T-helper 2 cell treated with Interferon-gamma antibody and Interleukin-4, amounts not matched to agents 5 μg/mL and 100 μg/mL, for 36 hours (primary cell): ENCODE results near the gene SEC61G.
A peak's percentile ranks its signal among the peaks of the same experiment; 100 is the strongest.

ENCODE experiments used
- DNase-seq: peaks from one replicate; pipeline ENCODE4 v3.0.0; 2021; ENCODE audit warnings: low spot score
- H3K27ac Mint-ChIP-seq: one replicate; pipeline ENCODE4 v1.8.0; 2021; ENCODE audit warnings: mild to moderate bottlenecking, mixed read lengths
- H3K27me3 Mint-ChIP-seq: one replicate; pipeline ENCODE4 v1.8.0; 2021; ENCODE audit warnings: low read depth, mixed read lengths
- H3K36me3 Mint-ChIP-seq: one replicate; pipeline ENCODE4 v1.8.0; 2021; ENCODE audit warnings: low read depth, mixed read lengths
- H3K4me1 Mint-ChIP-seq: one replicate; pipeline ENCODE4 v1.8.0; 2021; ENCODE audit warnings: low read depth, mixed read lengths
- H3K4me3 Mint-ChIP-seq: one replicate; pipeline ENCODE4 v1.8.0; 2022; ENCODE audit warnings: mild to moderate bottlenecking, moderate library complexity, mixed read lengths
- H3K9me3 Mint-ChIP-seq: one replicate; pipeline ENCODE4 v1.8.0; 2021; ENCODE audit warnings: mixed read lengths

SEC61G gene

GRCh38 chr7:54758702-54759592 lies at the start of gene SEC61G:
Gene SEC61G (minus strand): TSS chr7:54759211. CDS start chr7:54757588, 1,623 bp downstream.
- peak; percentile 96 for DNase-seq
- Mint-ChIP-seq H3K4me3 (peak within 1 kb of the TSS; percentile 100), H3K4me1 (peaks cover 23% of the 10 kb centered on the region), H3K27me3 (peaks cover 11% of the 10 kb centered on the region), H3K36me3 (peaks cover 18% of the 10 kb centered on the region), H3K9me3 (no peaks in the 10 kb centered on the region), H3K27ac (peak within 1 kb of the TSS; percentile 97)

GRCh38 chr7:54802841-54803240 lies 43.8 kb upstream of the SEC61G start:
- H3K9me3 Mint-ChIP-seq = no peaks in the 10 kb centered on the region
- H3K27ac Mint-ChIP-seq = no peak overlapping the region
- no peak for DNase-seq
- H3K36me3 Mint-ChIP-seq = no peaks in the 10 kb centered on the region
- no peaks in the 10 kb centered on the region for H3K4me1 Mint-ChIP-seq
- no peaks in the 10 kb centered on the region for H3K27me3 Mint-ChIP-seq
- no peak overlapping the region for H3K4me3 Mint-ChIP-seq

GRCh38 chr7:54802114-54802513 lies 43.1 kb upstream of the SEC61G start:
- Mint-ChIP-seq H3K27me3 (no peaks in the 10 kb centered on the region), H3K9me3 (no peaks in the 10 kb centered on the region), H3K36me3 (no peaks in the 10 kb centered on the region), H3K4me3 (no peak overlapping the region), H3K4me1 (no peaks in the 10 kb centered on the region), H3K27ac (no peak overlapping the region)
- DNase-seq = no peak

GRCh38 chr7:54799792-54800191 lies 40.8 kb upstream of the SEC61G start:
- no peaks in the 10 kb centered on the region for H3K27me3 Mint-ChIP-seq
- H3K9me3 Mint-ChIP-seq = no peaks in the 10 kb centered on the region
- H3K4me3 Mint-ChIP-seq = no peak overlapping the region
- no peaks in the 10 kb centered on the region for H3K4me1 Mint-ChIP-seq
- DNase-seq = no peak
- H3K36me3 Mint-ChIP-seq = no peaks in the 10 kb centered on the region
- H3K27ac Mint-ChIP-seq = no peak overlapping the region

- H3K9me3 Mint-ChIP-seq = no peaks in the 10 kb centered on the region
- no peak overlapping the region for H3K27ac Mint-ChIP-seq
- H3K4me3 Mint-ChIP-seq = no peak overlapping the region
- H3K27me3 Mint-ChIP-seq = no peaks in the 10 kb centered on the region
- H3K4me1 Mint-ChIP-seq = no peaks in the 10 kb centered on the region
- no peaks in the 10 kb centered on the region for H3K36me3 Mint-ChIP-seq
- no peak for DNase-seq
Observed at GRCh38 chr7:54798530-54798929, 39.5 kb upstream of the SEC61G start.

- no peaks in the 10 kb centered on the region for H3K36me3 Mint-ChIP-seq
Observed at GRCh38 chr7:54796853-54797252, 37.8 kb upstream of the SEC61G start.

GRCh38 chr7:54796150-54796549 lies 37.1 kb upstream of the SEC61G start:
- H3K4me3 Mint-ChIP-seq = no peak overlapping the region
- H3K36me3 Mint-ChIP-seq = no peaks in the 10 kb centered on the region
- H3K9me3 Mint-ChIP-seq = no peaks in the 10 kb centered on the region
- DNase-seq = no peak
- H3K4me1 Mint-ChIP-seq = no peaks in the 10 kb centered on the region
- H3K27ac Mint-ChIP-seq = no peak overlapping the region
- no peaks in the 10 kb centered on the region for H3K27me3 Mint-ChIP-seq

More at GRCh38 chr7:54796853-54797252, 37.8 kb upstream of the SEC61G start:
- Mint-ChIP-seq H3K27ac (no peak overlapping the region), H3K4me3 (no peak overlapping the region), H3K4me1 (no peaks in the 10 kb centered on the region), H3K9me3 (no peaks in the 10 kb centered on the region), H3K27me3 (no peaks in the 10 kb centered on the region)
- DNase-seq = no peak

- H3K4me1 Mint-ChIP-seq = peaks cover 4% of the 10 kb centered on the region
- DNase-seq = no peak
- H3K9me3 Mint-ChIP-seq = no peaks in the 10 kb centered on the region
- H3K27ac Mint-ChIP-seq = no peak overlapping the region
- no peak overlapping the region for H3K4me3 Mint-ChIP-seq
- no peaks in the 10 kb centered on the region for H3K36me3 Mint-ChIP-seq
- H3K27me3 Mint-ChIP-seq = peaks cover 15% of the 10 kb centered on the region
Observed at GRCh38 chr7:54792383-54792782, 33.4 kb upstream of the SEC61G start.

- H3K9me3 Mint-ChIP-seq = no peaks in the 10 kb centered on the region
- H3K27me3 Mint-ChIP-seq = peaks cover 17% of the 10 kb centered on the region
- H3K4me1 Mint-ChIP-seq = peaks cover 4% of the 10 kb centered on the region
Observed at GRCh38 chr7:54788664-54789063, 29.7 kb upstream of the SEC61G start.

GRCh38 chr7:54785261-54785660 lies 26.2 kb upstream of the SEC61G start:
- no peak overlapping the region for H3K27ac Mint-ChIP-seq
- no peaks in the 10 kb centered on the region for H3K36me3 Mint-ChIP-seq
- peaks cover 4% of the 10 kb centered on the region for H3K4me1 Mint-ChIP-seq
- no peak for DNase-seq
- H3K27me3 Mint-ChIP-seq = peaks cover 17% of the 10 kb centered on the region
- no peak overlapping the region for H3K4me3 Mint-ChIP-seq
- H3K9me3 Mint-ChIP-seq = no peaks in the 10 kb centered on the region

More at GRCh38 chr7:54788664-54789063, 29.7 kb upstream of the SEC61G start:
- Mint-ChIP-seq H3K4me3 (no peak overlapping the region), H3K36me3 (no peaks in the 10 kb centered on the region), H3K27ac (no peak overlapping the region)
- peak; percentile 14 for DNase-seq

- no peak for DNase-seq
- Mint-ChIP-seq H3K27me3 (peaks cover 12% of the 10 kb centered on the region), H3K9me3 (no peaks in the 10 kb centered on the region), H3K27ac (no peak overlapping the region), H3K4me1 (peaks cover 4% of the 10 kb centered on the region), H3K4me3 (no peak overlapping the region), H3K36me3 (no peaks in the 10 kb centered on the region)
Observed at GRCh38 chr7:54783952-54784351, 24.9 kb upstream of the SEC61G start.

GRCh38 chr7:54782829-54783228 lies 23.8 kb upstream of the SEC61G start:
- Mint-ChIP-seq H3K36me3 (no peaks in the 10 kb centered on the region), H3K4me1 (no peaks in the 10 kb centered on the region), H3K27me3 (peaks cover 6% of the 10 kb centered on the region), H3K27ac (no peak overlapping the region), H3K9me3 (no peaks in the 10 kb centered on the region), H3K4me3 (no peak overlapping the region)
- no peak for DNase-seq

GRCh38 chr7:54782314-54782713 lies 23.3 kb upstream of the SEC61G start:
- Mint-ChIP-seq H3K9me3 (no peaks in the 10 kb centered on the region), H3K27me3 (peaks cover 2% of the 10 kb centered on the region), H3K27ac (no peak overlapping the region), H3K4me1 (no peaks in the 10 kb centered on the region), H3K4me3 (no peak overlapping the region), H3K36me3 (no peaks in the 10 kb centered on the region)
- no peak for DNase-seq

GRCh38 chr7:54781134-54781920 lies 22.3 kb upstream of the SEC61G start:
- Mint-ChIP-seq H3K4me1 (no peaks in the 10 kb centered on the region), H3K27ac (no peak overlapping the region), H3K36me3 (no peaks in the 10 kb centered on the region)

More at GRCh38 chr7:54781134-54781920, 22.3 kb upstream of the SEC61G start:
- no peak for DNase-seq
- Mint-ChIP-seq H3K4me3 (no peak overlapping the region), H3K9me3 (peaks cover 3% of the 10 kb centered on the region), H3K27me3 (peaks cover 2% of the 10 kb centered on the region)
